Endothelial cell of umbilical vein (primary cell): Measurements from ENCODE around the gene RPL22. TPM values are rescaled to one million over a fixed set of nuclear protein-coding genes. Genes with fewer than 3 reads are reported as not detected.

ENCODE experiments used
- BruUV-seq: library from RNA; stranded (reverse); fragments of 400-500 nt; replicated peaks from 2 replicates; lab custom pipeline; 2021; lab: Mats Ljungman, UMichigan
- CTCF ChIA-PET: fragments of 300-600, 350-600 bp; sonication (Branson Sonifier 250); formaldehyde crosslinking; loops from one replicate; lab custom pipeline; 2021; ENCODE audit warnings: antibody characterized with exemption, inconsistent platforms; lab: Charles Lee
- POLR2A ChIA-PET: fragments of 300-600, 350-600 bp; sonication (Branson Sonifier 250); formaldehyde crosslinking; loops from one replicate; lab custom pipeline; 2021; ENCODE audit warnings: antibody characterized with exemption, inconsistent platforms; lab: Charles Lee
- DNase-seq: peaks from one replicate; pipeline ENCODE4 v3.0.0-alpha.2; 2011; ENCODE audit warnings: low read depth, low spot score
- FAIRE-seq: peaks from 2 replicates; lab custom pipeline; 2011; peaks lifted over from hg19 to GRCh38; lab: Jason Lieb, UNC
- H2AFZ ChIP-seq: 2 replicates; pipeline ENCODE4 v1.6.0; 2012; ENCODE audit warnings: low read depth, low read length, control low read depth, inconsistent platforms
- H3K27ac ChIP-seq: 2 replicates; pipeline ENCODE4 v1.5.1; 2011; ENCODE audit warnings: low read depth, mild to moderate bottlenecking, control low read depth, low read length, moderate library complexity; ENCODE audit not compliant: insufficient read depth
- H3K27me3 ChIP-seq, 2 experiments: 2 replicates each; pipeline versions ENCODE4 v1.6.0 to v1.6.1; 2011; ENCODE audit warnings: low read length in 2 of 2, mixed read lengths in 1 of 2; ENCODE audit not compliant: control insufficient read depth in 2 of 2, insufficient read depth in 2 of 2
- H3K36me3 ChIP-seq, 2 experiments: 2 replicates in 1 of 2; 3 replicates in 1 of 2; pipeline ENCODE4 v1.5.1; 2011; ENCODE audit warnings: low read length in 2 of 2, mild to moderate bottlenecking in 1 of 2, moderate library complexity in 1 of 2; ENCODE audit not compliant: control insufficient read depth in 2 of 2, insufficient read depth in 2 of 2; ENCODE audit errors: extremely low read depth in 1 of 2
- H3K4me1 ChIP-seq: 3 replicates; pipeline ENCODE4 v1.5.1; 2011; ENCODE audit warnings: mild to moderate bottlenecking, low read length; ENCODE audit not compliant: control insufficient read depth, insufficient read depth; ENCODE audit errors: extremely low read depth
- H3K4me2 ChIP-seq: 2 replicates; pipeline ENCODE4 v1.6.1; 2011; ENCODE audit warnings: low read length, control low read depth, mixed read lengths; ENCODE audit not compliant: insufficient read depth
- H3K4me3 ChIP-seq, 3 experiments: fragments of 200-600 bp in 1 of 3; sonication (generic), shearing (Covaris generic) in 1 of 3; replicated peaks in 1 of 3; 2 replicates each; pipeline ENCODE4 v1.5.1; 2011 to 2016; ENCODE audit warnings: control low read depth in 3 of 3, low read length in 3 of 3, mild to moderate bottlenecking in 2 of 3, inconsistent platforms in 1 of 3, low read depth in 1 of 3, moderate library complexity in 1 of 3; ENCODE audit not compliant: insufficient read depth in 1 of 3
- H3K79me2 ChIP-seq: 2 replicates; pipeline ENCODE4 v1.6.0; 2012; ENCODE audit warnings: low read length, inconsistent platforms; ENCODE audit not compliant: control insufficient read depth, insufficient read depth
- H3K9ac ChIP-seq: replicated peaks from 2 replicates; pipeline ENCODE3; 2011; ENCODE audit warnings: low read length, control low read depth; ENCODE audit not compliant: insufficient read depth; ENCODE audit errors: extremely low read depth
- H3K9me1 ChIP-seq: replicated peaks from 3 replicates; pipeline ENCODE4 v1.6.0; 2011; ENCODE audit warnings: mild to moderate bottlenecking, low read length; ENCODE audit not compliant: control insufficient read depth, insufficient read depth; ENCODE audit errors: extremely low read depth
- H3K9me3 ChIP-seq: replicated peaks from 2 replicates; pipeline ENCODE4 v1.5.1; 2012; ENCODE audit warnings: low read length, inconsistent platforms; ENCODE audit not compliant: control insufficient read depth, insufficient read depth
- H4K20me1 ChIP-seq: replicated peaks from 2 replicates; pipeline ENCODE3; 2011; ENCODE audit warnings: mild to moderate bottlenecking, low read length; ENCODE audit not compliant: control insufficient read depth, insufficient read depth; ENCODE audit errors: extremely low read depth
- EZH2 ChIP-seq: IDR thresholded peaks from 2 replicates; pipeline ENCODE4 v1.6.1; 2012; ENCODE audit warnings: borderline replicate concordance, low read depth, mild to moderate bottlenecking, moderate library complexity, low read length, inconsistent platforms; ENCODE audit not compliant: severe bottlenecking
- FOS ChIP-seq: IDR thresholded peaks from 2 replicates; pipeline ENCODE4 v1.6.1; 2011; ENCODE audit warnings: mild to moderate bottlenecking, low read length, moderate library complexity, borderline replicate concordance; ENCODE audit not compliant: insufficient read depth
- GATA2 ChIP-seq: IDR thresholded peaks from 2 replicates; pipeline ENCODE4 v1.7.0; 2011; ENCODE audit warnings: low read depth, mild to moderate bottlenecking, moderate library complexity, mixed read lengths, low read length; ENCODE audit not compliant: insufficient read length, insufficient read depth
- MAX ChIP-seq: IDR thresholded peaks from 2 replicates; pipeline ENCODE4 v1.6.1; 2011; ENCODE audit not compliant: insufficient read depth, insufficient read length
- MYC ChIP-seq: IDR thresholded peaks from one replicate; pipeline ENCODE4 v1.6.1; 2011; ENCODE audit warnings: mild to moderate bottlenecking, low read depth, low read length
- POLR2A ChIP-seq: IDR thresholded peaks from 2 replicates; pipeline ENCODE4 v1.6.1; 2012; ENCODE audit warnings: low read depth, mild to moderate bottlenecking, control low read depth, low read length
- POLR2AphosphoS5 ChIP-seq: IDR thresholded peaks from 2 replicates; pipeline ENCODE4 v1.6.1; 2012; ENCODE audit warnings: low read depth, mild to moderate bottlenecking, control low read depth, low read length, moderate library complexity; ENCODE audit not compliant: insufficient read depth
- dilution Hi-C: fragments of 300-500 bp; cut with MboI; formaldehyde crosslinking; loops from one replicate; pipeline ENCODE4 v1.15.0; 2019; ENCODE audit warnings: low sequenced_read_pairs; ENCODE audit not compliant: extremely low pct_ligation_motif_present
- intact Hi-C: fragments of 100-400 bp; cut with micrococcal nuclease; formaldehyde crosslinking; loops from one replicate; pipeline ENCODE4 v1.10.0; 2022
- polyA plus RNA-seq, 4 experiments: library from polyadenylated mRNA; depleted of rRNA in 3 of 4; stranded (reverse) in 3 of 4; unstranded in 1 of 4; fragments of >200 nt; gene quantifications; 2 replicates each; pipeline versions ENCODE4 v1.2.1 to v1.2.3, GENCODE V29; 2011 to 2012; ENCODE audit warnings: missing spikeins in 1 of 4
- total RNA-seq: library from RNA; stranded (reverse); gene quantifications from 2 replicates; pipeline ENCODE4 v1.2.3, GENCODE V29; 2021
- TF ChIP-seq, protein P1 (sequence below), 2 donors: IDR thresholded peaks; 1 replicate in 1 of 2; 2 replicates in 1 of 2; pipeline ENCODE4 v1.5.1; 2011; ENCODE audit warnings: low read length in 2 of 2, mild to moderate bottlenecking in 2 of 2, moderate library complexity in 2 of 2, control low read depth in 1 of 2, inconsistent platforms in 1 of 2, low read depth in 1 of 2; ENCODE audit not compliant: insufficient read depth in 1 of 2; ENCODE audit errors: extremely low read depth in 1 of 2

The RPL22 gene
- total and polyA plus RNA-seq, 2 donors (not counting 3 experiments of a cell fraction or from before 2014, with no cell fraction given), result 71.2 to 343 TPM

DNA sequence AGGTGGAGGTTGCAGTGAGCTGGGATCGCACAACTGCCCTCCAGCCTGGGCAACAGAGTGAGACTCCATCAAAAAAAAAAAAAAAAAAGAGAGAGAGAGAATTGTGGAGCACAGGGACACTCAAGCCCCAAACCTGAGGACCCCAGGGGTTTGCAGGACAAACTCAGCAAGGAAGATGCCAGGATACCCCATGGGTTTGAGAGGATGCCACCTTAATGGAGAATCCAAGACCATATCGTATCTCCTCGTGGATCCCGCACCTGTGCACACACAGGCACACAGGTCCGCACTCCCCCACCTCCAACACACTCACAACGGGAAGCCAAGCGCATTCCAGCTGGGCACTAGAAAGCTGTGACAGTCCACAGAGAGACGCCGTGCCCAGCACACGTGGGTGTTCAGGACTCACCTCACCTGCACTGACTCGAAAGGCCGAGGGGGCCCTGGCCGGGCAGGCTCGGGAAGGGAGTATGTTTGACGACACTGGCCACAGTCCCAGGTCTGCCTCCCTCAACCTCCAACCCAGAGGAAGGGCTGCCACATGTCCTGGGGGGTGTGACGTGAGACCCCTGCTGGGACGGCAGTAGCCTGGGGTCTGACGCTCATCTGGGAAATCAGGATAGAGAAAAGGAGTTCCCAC, 30.3 kb downstream of the RPL22 start:
- dilution Hi-C loops, result no loop called here
- no peak overlapping the region for H3K9ac ChIP-seq
- no peak overlapping the region for H3K4me2 ChIP-seq
- ChIA-PET CTCF (no interaction called here), POLR2A (no interaction called here)
- H3K27ac ChIP-seq, result no peak overlapping the region
- H3K4me3 ChIP-seq, result no peak overlapping the region
- no peaks in the 10 kb centered on the region for H3K9me1 ChIP-seq
- intact Hi-C loops, result no loop called here
- no peaks in the 10 kb centered on the region for H3K36me3 ChIP-seq
- TF ChIP-seq, protein P1, sequence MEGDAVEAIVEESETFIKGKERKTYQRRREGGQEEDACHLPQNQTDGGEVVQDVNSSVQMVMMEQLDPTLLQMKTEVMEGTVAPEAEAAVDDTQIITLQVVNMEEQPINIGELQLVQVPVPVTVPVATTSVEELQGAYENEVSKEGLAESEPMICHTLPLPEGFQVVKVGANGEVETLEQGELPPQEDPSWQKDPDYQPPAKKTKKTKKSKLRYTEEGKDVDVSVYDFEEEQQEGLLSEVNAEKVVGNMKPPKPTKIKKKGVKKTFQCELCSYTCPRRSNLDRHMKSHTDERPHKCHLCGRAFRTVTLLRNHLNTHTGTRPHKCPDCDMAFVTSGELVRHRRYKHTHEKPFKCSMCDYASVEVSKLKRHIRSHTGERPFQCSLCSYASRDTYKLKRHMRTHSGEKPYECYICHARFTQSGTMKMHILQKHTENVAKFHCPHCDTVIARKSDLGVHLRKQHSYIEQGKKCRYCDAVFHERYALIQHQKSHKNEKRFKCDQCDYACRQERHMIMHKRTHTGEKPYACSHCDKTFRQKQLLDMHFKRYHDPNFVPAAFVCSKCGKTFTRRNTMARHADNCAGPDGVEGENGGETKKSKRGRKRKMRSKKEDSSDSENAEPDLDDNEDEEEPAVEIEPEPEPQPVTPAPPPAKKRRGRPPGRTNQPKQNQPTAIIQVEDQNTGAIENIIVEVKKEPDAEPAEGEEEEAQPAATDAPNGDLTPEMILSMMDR (IDR thresholded peaks at IDR 0.05; ENCODE audit: extremely low read depth in 1 of 2, insufficient read depth in 1 of 2, low read depth in 1 of 2, low read length in 2 of 2), result no peak
- TF ChIP-seq MAX (no peak), EZH2 (no peak), POLR2AphosphoS5 (no peak), POLR2A (no peak), MYC (no peak), FOS (no peak), GATA2 (no peak)
- no peak for DNase-seq
- no peak overlapping the region for H2AFZ ChIP-seq
- no peaks in the 10 kb centered on the region for H3K27me3 ChIP-seq
- no TSS peak for BruUV-seq
- H3K4me1 ChIP-seq, result no peaks in the 10 kb centered on the region
- H3K9me3 ChIP-seq, result no peaks in the 10 kb centered on the region
- FAIRE-seq, result no peak
- no peaks in the 10 kb centered on the region for H4K20me1 ChIP-seq
- no peaks in the 10 kb centered on the region for H3K79me2 ChIP-seq
